ENCODE results near the gene LRRC15. TPM values are rescaled to one million over a fixed set of nuclear protein-coding genes. Genes with fewer than 3 reads are reported as not detected.
A peak's percentile ranks its signal among the peaks of the same experiment; 100 is the strongest.

The LRRC15 gene
- total RNA-seq (2014; rRNA removed; shearing (Covaris generic)) (0.14 TPM in 1 of 2 replicates, not detected in the other), polyA plus RNA-seq (2016; fragmentation: Nextera tagmentation; extraction: Ambion mirVana) (0.05 TPM in 1 of 2 replicates, not detected in the other)
- long read RNA-seq, result 0 reads

DNA sequence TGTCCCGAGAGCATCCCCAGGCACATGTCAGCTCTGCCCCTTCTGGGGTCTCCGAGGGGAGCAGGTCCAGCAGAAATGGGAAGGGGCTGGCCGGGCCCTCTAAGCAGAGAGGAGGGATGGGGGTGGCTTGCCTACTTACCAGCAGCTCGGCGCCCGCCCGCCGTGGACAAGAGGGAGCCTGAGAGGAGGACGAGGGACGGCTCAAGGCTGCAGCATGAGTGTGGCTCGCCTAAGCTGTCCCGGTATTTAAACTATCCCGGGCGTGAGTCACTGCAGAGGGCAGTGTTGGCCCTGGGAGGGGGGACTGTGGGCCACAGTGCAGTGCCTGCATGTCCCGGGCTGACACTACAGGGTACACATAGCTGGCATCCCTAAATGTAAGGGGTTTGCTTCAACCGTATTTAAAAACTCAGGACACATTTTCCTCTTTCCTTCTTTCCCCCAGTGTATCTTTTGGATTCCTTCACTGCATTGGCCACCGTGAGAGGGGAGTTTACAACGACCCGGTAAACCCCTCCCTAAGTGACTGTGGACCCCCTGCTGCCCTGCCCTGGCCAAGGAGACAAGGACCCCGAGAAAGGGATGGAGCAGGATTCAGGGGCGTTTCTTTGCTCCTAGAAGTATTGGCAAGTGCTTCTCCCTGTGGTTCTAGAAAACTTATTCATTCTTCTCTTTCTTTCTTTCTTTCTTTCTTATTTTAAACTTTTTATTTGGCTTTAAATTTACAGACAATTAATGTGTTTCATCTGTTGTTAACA lies at the start of gene LRRC15:
LRRC15 (minus strand) TSS at position 222 of the 758 bp plus-strand sequence. CDS start 8,700 bp downstream, outside the sequence.
- Histone ChIP-seq H2AFZ (peak within 1 kb of the TSS; percentile 47; the same call in 1 of the 2 replicates), H3K4me3 (0 out of 2 replicates have a peak within 1 kb of the TSS, but pooled peaks have one; percentile 7), H4K20me1 (replicated peaks; ENCODE audit: insufficient read depth) (no peaks in the 10 kb centered on the region), H3K79me2 (replicated peaks; ENCODE audit: insufficient read depth) (no peaks in the 10 kb centered on the region), H3K9me2 (ENCODE audit: insufficient read depth) (no peaks in the 10 kb centered on the region), H3F3A (replicated peaks; ENCODE audit: low read depth) (no peaks in the 10 kb centered on the region), H3K4me2 (0 out of 2 replicates have a peak within 1 kb of the TSS, but pooled peaks have one; percentile 17), H3K27me3 (ENCODE audit: insufficient read depth) (no peaks in the 10 kb centered on the region), H3K27ac (ENCODE audit: low read depth) (no peak within 1 kb of the TSS), H3K4me1 (ENCODE audit: insufficient read depth) (peaks cover 15% of the 10 kb centered on the region; the same call in 1 of the 2 replicates), H3K36me3 (ENCODE audit: insufficient read depth) (no peaks in the 10 kb centered on the region)
- Mint-ChIP-seq H3K27ac (peak within 1 kb of the TSS; percentile 66; the same call in 1 of the 2 replicates), H3K27me3 (ENCODE audit: insufficient read depth, low read depth, poor library complexity) (peaks cover 24% of the 10 kb centered on the region), H3K9me3 (no peaks in the 10 kb centered on the region), H3K4me1 (peaks cover 34% of the 10 kb centered on the region), H3K4me3 (peak within 1 kb of the TSS; percentile 68), H3K36me3 (ENCODE audit: low read depth) (no peaks in the 10 kb centered on the region)
- DNase-seq (ENCODE audit: low spot score) (peak; percentile 56), ATAC-seq (peak; percentile 81)
- TF ChIP-seq CREB1 (CRISPR knock-in tag; IDR thresholded peaks at IDR 0.05; ENCODE audit: low read depth) (no peak), JUNB (IDR thresholded peaks at IDR 0.05; ENCODE audit: unreplicated experiment) (no peak), ZNF331 (CRISPR knock-in tag; IDR thresholded peaks at IDR 0.05; ENCODE audit: low read depth) (no peak)
- TF ChIP-seq, protein P1, sequence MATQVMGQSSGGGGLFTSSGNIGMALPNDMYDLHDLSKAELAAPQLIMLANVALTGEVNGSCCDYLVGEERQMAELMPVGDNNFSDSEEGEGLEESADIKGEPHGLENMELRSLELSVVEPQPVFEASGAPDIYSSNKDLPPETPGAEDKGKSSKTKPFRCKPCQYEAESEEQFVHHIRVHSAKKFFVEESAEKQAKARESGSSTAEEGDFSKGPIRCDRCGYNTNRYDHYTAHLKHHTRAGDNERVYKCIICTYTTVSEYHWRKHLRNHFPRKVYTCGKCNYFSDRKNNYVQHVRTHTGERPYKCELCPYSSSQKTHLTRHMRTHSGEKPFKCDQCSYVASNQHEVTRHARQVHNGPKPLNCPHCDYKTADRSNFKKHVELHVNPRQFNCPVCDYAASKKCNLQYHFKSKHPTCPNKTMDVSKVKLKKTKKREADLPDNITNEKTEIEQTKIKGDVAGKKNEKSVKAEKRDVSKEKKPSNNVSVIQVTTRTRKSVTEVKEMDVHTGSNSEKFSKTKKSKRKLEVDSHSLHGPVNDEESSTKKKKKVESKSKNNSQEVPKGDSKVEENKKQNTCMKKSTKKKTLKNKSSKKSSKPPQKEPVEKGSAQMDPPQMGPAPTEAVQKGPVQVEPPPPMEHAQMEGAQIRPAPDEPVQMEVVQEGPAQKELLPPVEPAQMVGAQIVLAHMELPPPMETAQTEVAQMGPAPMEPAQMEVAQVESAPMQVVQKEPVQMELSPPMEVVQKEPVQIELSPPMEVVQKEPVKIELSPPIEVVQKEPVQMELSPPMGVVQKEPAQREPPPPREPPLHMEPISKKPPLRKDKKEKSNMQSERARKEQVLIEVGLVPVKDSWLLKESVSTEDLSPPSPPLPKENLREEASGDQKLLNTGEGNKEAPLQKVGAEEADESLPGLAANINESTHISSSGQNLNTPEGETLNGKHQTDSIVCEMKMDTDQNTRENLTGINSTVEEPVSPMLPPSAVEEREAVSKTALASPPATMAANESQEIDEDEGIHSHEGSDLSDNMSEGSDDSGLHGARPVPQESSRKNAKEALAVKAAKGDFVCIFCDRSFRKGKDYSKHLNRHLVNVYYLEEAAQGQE (IDR thresholded peaks at IDR 0.05; ENCODE audit: unreplicated experiment), result no peak
- TF ChIP-seq, protein P2, sequence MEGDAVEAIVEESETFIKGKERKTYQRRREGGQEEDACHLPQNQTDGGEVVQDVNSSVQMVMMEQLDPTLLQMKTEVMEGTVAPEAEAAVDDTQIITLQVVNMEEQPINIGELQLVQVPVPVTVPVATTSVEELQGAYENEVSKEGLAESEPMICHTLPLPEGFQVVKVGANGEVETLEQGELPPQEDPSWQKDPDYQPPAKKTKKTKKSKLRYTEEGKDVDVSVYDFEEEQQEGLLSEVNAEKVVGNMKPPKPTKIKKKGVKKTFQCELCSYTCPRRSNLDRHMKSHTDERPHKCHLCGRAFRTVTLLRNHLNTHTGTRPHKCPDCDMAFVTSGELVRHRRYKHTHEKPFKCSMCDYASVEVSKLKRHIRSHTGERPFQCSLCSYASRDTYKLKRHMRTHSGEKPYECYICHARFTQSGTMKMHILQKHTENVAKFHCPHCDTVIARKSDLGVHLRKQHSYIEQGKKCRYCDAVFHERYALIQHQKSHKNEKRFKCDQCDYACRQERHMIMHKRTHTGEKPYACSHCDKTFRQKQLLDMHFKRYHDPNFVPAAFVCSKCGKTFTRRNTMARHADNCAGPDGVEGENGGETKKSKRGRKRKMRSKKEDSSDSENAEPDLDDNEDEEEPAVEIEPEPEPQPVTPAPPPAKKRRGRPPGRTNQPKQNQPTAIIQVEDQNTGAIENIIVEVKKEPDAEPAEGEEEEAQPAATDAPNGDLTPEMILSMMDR (conservative IDR thresholded peaks at IDR 0.05; ENCODE audit: low read depth in 2 of 2), result peak in 1 of 2 experiments; percentile 38; a peak in 2 of 4 replicates

DNA sequence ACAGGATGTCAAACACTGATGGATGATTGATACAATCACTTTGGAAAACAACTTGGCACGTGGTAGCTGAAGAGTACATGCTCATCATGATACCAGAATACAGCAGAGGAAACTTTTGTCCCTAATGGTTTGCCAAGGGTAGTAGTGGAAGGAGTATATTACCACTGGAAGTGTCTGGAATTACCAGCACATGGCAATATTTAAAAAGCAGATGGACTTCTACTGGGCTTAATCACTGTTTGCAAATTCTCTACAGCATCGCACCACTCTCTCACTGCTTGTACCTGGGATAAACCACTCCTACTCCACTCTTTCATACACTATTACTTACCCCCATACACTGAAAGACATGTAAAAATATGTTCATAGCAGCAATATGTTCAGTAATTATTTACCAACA lies 49.1 kb upstream of the LRRC15 start:
- no peak for ATAC-seq
- TF ChIP-seq NANOG (IDR thresholded peaks at IDR 0.05; ENCODE audit: borderline replicate concordance) (no peak), ZNF331 (CRISPR knock-in tag; IDR thresholded peaks at IDR 0.05; ENCODE audit: low read depth) (no peak), CREB1 (CRISPR knock-in tag; IDR thresholded peaks at IDR 0.05; ENCODE audit: low read depth) (no peak)
- TF ChIP-seq, protein P3, sequence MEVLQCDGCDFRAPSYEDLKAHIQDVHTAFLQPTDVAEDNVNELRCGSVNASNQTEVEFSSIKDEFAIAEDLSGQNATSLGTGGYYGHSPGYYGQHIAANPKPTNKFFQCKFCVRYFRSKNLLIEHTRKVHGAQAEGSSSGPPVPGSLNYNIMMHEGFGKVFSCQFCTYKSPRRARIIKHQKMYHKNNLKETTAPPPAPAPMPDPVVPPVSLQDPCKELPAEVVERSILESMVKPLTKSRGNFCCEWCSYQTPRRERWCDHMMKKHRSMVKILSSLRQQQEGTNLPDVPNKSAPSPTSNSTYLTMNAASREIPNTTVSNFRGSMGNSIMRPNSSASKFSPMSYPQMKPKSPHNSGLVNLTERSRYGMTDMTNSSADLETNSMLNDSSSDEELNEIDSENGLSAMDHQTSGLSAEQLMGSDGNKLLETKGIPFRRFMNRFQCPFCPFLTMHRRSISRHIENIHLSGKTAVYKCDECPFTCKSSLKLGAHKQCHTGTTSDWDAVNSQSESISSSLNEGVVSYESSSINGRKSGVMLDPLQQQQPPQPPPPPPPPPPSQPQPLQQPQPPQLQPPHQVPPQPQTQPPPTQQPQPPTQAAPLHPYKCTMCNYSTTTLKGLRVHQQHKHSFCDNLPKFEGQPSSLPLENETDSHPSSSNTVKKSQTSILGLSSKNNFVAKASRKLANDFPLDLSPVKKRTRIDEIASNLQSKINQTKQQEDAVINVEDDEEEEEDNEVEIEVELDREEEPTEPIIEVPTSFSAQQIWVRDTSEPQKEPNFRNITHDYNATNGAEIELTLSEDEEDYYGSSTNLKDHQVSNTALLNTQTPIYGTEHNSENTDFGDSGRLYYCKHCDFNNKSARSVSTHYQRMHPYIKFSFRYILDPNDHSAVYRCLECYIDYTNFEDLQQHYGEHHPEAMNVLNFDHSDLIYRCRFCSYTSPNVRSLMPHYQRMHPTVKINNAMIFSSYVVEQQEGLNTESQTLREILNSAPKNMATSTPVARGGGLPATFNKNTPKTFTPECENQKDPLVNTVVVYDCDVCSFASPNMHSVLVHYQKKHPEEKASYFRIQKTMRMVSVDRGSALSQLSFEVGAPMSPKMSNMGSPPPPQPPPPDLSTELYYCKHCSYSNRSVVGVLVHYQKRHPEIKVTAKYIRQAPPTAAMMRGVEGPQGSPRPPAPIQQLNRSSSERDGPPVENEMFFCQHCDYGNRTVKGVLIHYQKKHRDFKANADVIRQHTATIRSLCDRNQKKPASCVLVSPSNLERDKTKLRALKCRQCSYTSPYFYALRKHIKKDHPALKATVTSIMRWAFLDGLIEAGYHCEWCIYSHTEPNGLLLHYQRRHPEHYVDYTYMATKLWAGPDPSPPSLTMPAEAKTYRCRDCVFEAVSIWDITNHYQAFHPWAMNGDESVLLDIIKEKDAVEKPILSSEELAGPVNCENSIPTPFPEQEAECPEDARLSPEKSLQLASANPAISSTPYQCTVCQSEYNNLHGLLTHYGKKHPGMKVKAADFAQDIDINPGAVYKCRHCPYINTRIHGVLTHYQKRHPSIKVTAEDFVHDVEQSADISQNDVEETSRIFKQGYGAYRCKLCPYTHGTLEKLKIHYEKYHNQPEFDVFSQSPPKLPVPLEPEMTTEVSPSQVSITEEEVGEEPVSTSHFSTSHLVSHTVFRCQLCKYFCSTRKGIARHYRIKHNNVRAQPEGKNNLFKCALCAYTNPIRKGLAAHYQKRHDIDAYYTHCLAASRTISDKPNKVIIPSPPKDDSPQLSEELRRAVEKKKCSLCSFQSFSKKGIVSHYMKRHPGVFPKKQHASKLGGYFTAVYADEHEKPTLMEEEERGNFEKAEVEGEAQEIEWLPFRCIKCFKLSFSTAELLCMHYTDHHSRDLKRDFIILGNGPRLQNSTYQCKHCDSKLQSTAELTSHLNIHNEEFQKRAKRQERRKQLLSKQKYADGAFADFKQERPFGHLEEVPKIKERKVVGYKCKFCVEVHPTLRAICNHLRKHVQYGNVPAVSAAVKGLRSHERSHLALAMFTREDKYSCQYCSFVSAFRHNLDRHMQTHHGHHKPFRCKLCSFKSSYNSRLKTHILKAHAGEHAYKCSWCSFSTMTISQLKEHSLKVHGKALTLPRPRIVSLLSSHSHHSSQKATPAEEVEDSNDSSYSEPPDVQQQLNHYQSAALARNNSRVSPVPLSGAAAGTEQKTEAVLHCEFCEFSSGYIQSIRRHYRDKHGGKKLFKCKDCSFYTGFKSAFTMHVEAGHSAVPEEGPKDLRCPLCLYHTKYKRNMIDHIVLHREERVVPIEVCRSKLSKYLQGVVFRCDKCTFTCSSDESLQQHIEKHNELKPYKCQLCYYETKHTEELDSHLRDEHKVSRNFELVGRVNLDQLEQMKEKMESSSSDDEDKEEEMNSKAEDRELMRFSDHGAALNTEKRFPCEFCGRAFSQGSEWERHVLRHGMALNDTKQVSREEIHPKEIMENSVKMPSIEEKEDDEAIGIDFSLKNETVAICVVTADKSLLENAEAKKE (CRISPR knock-in tag; IDR thresholded peaks at IDR 0.05), result no peak

More for the DNA sequence above, 49.1 kb upstream of the LRRC15 start:
- Histone ChIP-seq H3K36me3 (ENCODE audit: insufficient read depth) (peaks cover 10% of the 10 kb centered on the region; the same call in 1 of the 2 replicates), H3K27ac (ENCODE audit: low read depth) (no peak overlapping the region), H3K79me2 (replicated peaks; ENCODE audit: insufficient read depth) (no peaks in the 10 kb centered on the region), H3K27me3 (ENCODE audit: insufficient read depth) (no peaks in the 10 kb centered on the region), H3K9me2 (ENCODE audit: insufficient read depth) (no peaks in the 10 kb centered on the region), H3K4me2 (no peak overlapping the region), H3F3A (replicated peaks; ENCODE audit: low read depth) (no peaks in the 10 kb centered on the region), H4K20me1 (replicated peaks; ENCODE audit: insufficient read depth) (no peaks in the 10 kb centered on the region), H3K4me1 (ENCODE audit: insufficient read depth) (no peaks in the 10 kb centered on the region), H3K4me3 (no peak overlapping the region), H2AFZ (no peak overlapping the region)
- Mint-ChIP-seq H3K27me3 (ENCODE audit: insufficient read depth, low read depth, poor library complexity) (peaks cover 2% of the 10 kb centered on the region), H3K9me3 (no peaks in the 10 kb centered on the region), H3K4me1 (no peaks in the 10 kb centered on the region), H3K27ac (no peak overlapping the region), H3K36me3 (ENCODE audit: low read depth) (peaks cover 20% of the 10 kb centered on the region), H3K4me3 (no peak overlapping the region)
- DNase-seq (ENCODE audit: low spot score), result no peak
